GM19452 (cell line): ENCODE data around the gene CCM2.

Experiments used
- ATAC-seq: cut with Tn5 transposase; IDR thresholded peaks from one replicate; pipeline ENCODE4 v1.9.1; 2021; ENCODE audit not compliant: unreplicated experiment

Gene CCM2

GRCh38 chr7:45000093-45001032 lies at the start of gene CCM2:
Gene CCM2 (plus strand): TSS chr7:45000201. CDS start chr7:45000334, 133 bp downstream.
- no peak for ATAC-seq

- no peak for ATAC-seq
Measured at GRCh38 chr7:44953156-44953555, 46.8 kb upstream of the CCM2 start.

GRCh38 chr7:44955733-44956132 lies 44.3 kb upstream of the CCM2 start:
- no peak for ATAC-seq

- ATAC-seq = no peak
Measured at GRCh38 chr7:44956157-44956766, 43.7 kb upstream of the CCM2 start.

- no peak for ATAC-seq
Measured at GRCh38 chr7:44958645-44959344, 41.2 kb upstream of the CCM2 start.

GRCh38 chr7:44959433-44959951 lies 40.5 kb upstream of the CCM2 start:
- no peak for ATAC-seq

- no peak for ATAC-seq
Measured at GRCh38 chr7:44960011-44960580, 39.9 kb upstream of the CCM2 start.

- ATAC-seq = no peak
Measured at GRCh38 chr7:44961844-44962482, 38.0 kb upstream of the CCM2 start.

- no peak for ATAC-seq
Measured at GRCh38 chr7:44962483-44963251, 37.3 kb upstream of the CCM2 start.

- ATAC-seq = no peak
Measured at GRCh38 chr7:44963364-44964290, 36.4 kb upstream of the CCM2 start.

GRCh38 chr7:44964384-44964830 lies 35.6 kb upstream of the CCM2 start:
- no peak for ATAC-seq

GRCh38 chr7:44964831-44965440 lies 35.1 kb upstream of the CCM2 start:
- no peak for ATAC-seq

GRCh38 chr7:44965441-44965903 lies 34.5 kb upstream of the CCM2 start:
- no peak for ATAC-seq

- no peak for ATAC-seq
Measured at GRCh38 chr7:44965937-44966730, 33.9 kb upstream of the CCM2 start.

GRCh38 chr7:44966731-44967538 lies 33.1 kb upstream of the CCM2 start:
- ATAC-seq = no peak
